ENCODE results near the gene PIGC.

PIGC gene

GRCh38 chr1:172427191-172427590 is 16.7 kb downstream of the PIGC start:
- no peak for DNase-seq

- no peak for DNase-seq
Measured at GRCh38 chr1:172425339-172425738, 18.5 kb downstream of the PIGC start.

GRCh38 chr1:172423336-172423735 is 20.5 kb downstream of the PIGC start:
- no peak for DNase-seq

GRCh38 chr1:172421974-172422604 is 21.8 kb downstream of the PIGC start:
- no peak for DNase-seq

GRCh38 chr1:172420385-172420784 is 23.5 kb downstream of the PIGC start, which contains the start of gene C1orf105:
C1orf105 (plus strand) TSS chr1:172420685; CDS start chr1:172420886, 201 bp downstream.
- DNase-seq, result no peak

- no peak for DNase-seq
Measured at GRCh38 chr1:172417557-172417956, 26.3 kb downstream of the PIGC start.

GRCh38 chr1:172416496-172417035 is 27.3 kb downstream of the PIGC start:
- DNase-seq, result no peak

GRCh38 chr1:172414331-172414730 is 29.5 kb downstream of the PIGC start:
- no peak for DNase-seq

GRCh38 chr1:172411791-172412338 is 32.0 kb downstream of the PIGC start:
- no peak for DNase-seq

- DNase-seq, result no peak
Measured at GRCh38 chr1:172410027-172410426, 33.8 kb downstream of the PIGC start.

GRCh38 chr1:172408958-172409357 is 34.9 kb downstream of the PIGC start:
- DNase-seq, result no peak

- DNase-seq, result no peak
Measured at GRCh38 chr1:172406968-172407367, 36.9 kb downstream of the PIGC start.

GRCh38 chr1:172405912-172406311 is 38.0 kb downstream of the PIGC start:
- no peak for DNase-seq

- no peak for DNase-seq
Measured at GRCh38 chr1:172404121-172404520, 39.7 kb downstream of the PIGC start.

- DNase-seq, result no peak
Measured at GRCh38 chr1:172402878-172403569, 40.8 kb downstream of the PIGC start.

GRCh38 chr1:172401892-172402291 is 42.0 kb downstream of the PIGC start:
- DNase-seq, result no peak

- DNase-seq, result no peak
Measured at GRCh38 chr1:172401477-172401876, 42.4 kb downstream of the PIGC start.

- no peak for DNase-seq
Measured at GRCh38 chr1:172400722-172401105, 43.2 kb downstream of the PIGC start.

- DNase-seq, result no peak
Measured at GRCh38 chr1:172399756-172400721, 43.8 kb downstream of the PIGC start.

- no peak for DNase-seq
Measured at GRCh38 chr1:172398970-172399755, 44.7 kb downstream of the PIGC start.

GRCh38 chr1:172398193-172398592 is 45.7 kb downstream of the PIGC start:
- DNase-seq, result no peak

GRCh38 chr1:172397633-172398032 is 46.2 kb downstream of the PIGC start:
- DNase-seq, result no peak

Data from DMS79 (cell line).